ENCODE measurements around the gene EIF3D. TPM values are rescaled to one million over a fixed set of nuclear protein-coding genes. Genes with fewer than 3 reads are reported as not detected.
"Not testable (repeated sequence)": the region's sequence is repeated elsewhere in the genome, so short reads cannot be mapped to it uniquely, and the experiment has no call there.

Gene EIF3D
- total RNA-seq, 2 experiments from 2014 or later, result 389 to 392 TPM

GRCh38 chr22:36538529-36538928, 9.6 kb upstream of the EIF3D start:
- H3K36me3 Mint-ChIP-seq (ENCODE audit: low read depth), result no peaks in the 10 kb centered on the region
- DNase-seq (no peak), ATAC-seq (no peak)
- H3K9me3 Mint-ChIP-seq, result no peaks in the 10 kb centered on the region
- ChIA-PET CTCF (interaction anchor here (0.7 kb wide), 1 partner anchor 8 kb away, joined by 4 read pairs; no protein-coding TSS in a partner anchor), POLR2A (interaction anchor here (0.8 kb wide), 1 partner anchor 10 kb away, joined by 4 read pairs; no protein-coding TSS in a partner anchor)
- no peak overlapping the region for H3K4me3 Mint-ChIP-seq
- no peak overlapping the region for H3K27ac Mint-ChIP-seq
- TF ChIP-seq, protein P1, sequence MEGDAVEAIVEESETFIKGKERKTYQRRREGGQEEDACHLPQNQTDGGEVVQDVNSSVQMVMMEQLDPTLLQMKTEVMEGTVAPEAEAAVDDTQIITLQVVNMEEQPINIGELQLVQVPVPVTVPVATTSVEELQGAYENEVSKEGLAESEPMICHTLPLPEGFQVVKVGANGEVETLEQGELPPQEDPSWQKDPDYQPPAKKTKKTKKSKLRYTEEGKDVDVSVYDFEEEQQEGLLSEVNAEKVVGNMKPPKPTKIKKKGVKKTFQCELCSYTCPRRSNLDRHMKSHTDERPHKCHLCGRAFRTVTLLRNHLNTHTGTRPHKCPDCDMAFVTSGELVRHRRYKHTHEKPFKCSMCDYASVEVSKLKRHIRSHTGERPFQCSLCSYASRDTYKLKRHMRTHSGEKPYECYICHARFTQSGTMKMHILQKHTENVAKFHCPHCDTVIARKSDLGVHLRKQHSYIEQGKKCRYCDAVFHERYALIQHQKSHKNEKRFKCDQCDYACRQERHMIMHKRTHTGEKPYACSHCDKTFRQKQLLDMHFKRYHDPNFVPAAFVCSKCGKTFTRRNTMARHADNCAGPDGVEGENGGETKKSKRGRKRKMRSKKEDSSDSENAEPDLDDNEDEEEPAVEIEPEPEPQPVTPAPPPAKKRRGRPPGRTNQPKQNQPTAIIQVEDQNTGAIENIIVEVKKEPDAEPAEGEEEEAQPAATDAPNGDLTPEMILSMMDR (IDR thresholded peaks at IDR 0.05), result no peak
- intact Hi-C loops (cut with micrococcal nuclease), result no loop called here
- H3K27me3 Mint-ChIP-seq, result no peaks in the 10 kb centered on the region
- H3K4me1 Mint-ChIP-seq (ENCODE audit: low read depth), result peaks cover 9% of the 10 kb centered on the region

DNA sequence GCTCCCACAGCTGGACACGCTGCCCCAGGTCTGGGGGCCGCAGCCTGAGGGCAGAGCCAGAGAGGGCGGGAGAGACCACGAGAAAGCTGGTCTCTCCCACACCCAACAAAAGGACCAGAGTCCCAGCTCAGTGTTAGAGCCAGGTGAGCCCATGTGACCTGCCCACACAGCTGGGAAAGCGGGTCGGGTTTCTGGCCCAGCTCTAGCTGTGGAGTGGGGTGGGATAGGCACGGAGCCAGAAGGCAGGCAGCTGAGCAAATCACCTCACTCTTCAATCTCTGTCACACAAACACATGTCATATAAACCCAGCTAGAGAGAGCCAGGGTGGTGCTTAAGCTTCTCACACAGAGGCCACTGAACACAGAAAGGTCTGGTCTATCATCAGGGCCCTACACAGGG, 7.8 kb upstream of the EIF3D start:
- Mint-ChIP-seq H3K4me1 (ENCODE audit: low read depth) (peaks cover 1% of the 10 kb centered on the region), H3K4me3 (no peak overlapping the region), H3K27me3 (no peaks in the 10 kb centered on the region), H3K36me3 (ENCODE audit: low read depth) (no peaks in the 10 kb centered on the region), H3K9me3 (no peaks in the 10 kb centered on the region), H3K27ac (no peak overlapping the region)
- POLR2A ChIA-PET, result no interaction called here
- intact Hi-C loops (cut with micrococcal nuclease), result no loop called here
- ATAC-seq (no peak), DNase-seq (no peak)
- TF ChIP-seq, protein P1 (IDR thresholded peaks at IDR 0.05), result no peak
- CTCF ChIA-PET, result no interaction called here

DNA sequence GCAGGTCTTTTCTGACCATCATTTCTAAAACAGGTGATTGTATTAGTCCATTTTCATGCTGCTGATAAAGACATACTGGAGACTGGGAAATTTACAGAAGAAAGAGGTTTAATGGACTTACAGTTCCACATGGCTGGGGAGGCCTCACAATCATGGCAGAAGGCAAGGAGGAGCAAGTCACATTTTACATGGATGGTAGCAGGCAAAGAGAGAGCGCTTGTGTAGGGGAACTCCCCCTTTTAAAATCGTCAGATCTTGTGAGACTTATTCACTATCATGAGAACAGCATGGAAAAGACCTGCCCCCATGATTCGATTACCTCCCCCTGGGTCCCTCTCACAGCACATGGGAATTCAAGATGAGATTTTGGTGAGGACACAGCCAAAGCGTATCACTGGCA, 4.4 kb upstream of the EIF3D start:
- ATAC-seq; H3K27me3 Mint-ChIP-seq; DNase-seq; H3K27ac Mint-ChIP-seq; intact Hi-C loops (cut with micrococcal nuclease); H3K9me3 Mint-ChIP-seq; H3K4me1 Mint-ChIP-seq (ENCODE audit: low read depth); CTCF ChIA-PET; POLR2A ChIA-PET; H3K36me3 Mint-ChIP-seq (ENCODE audit: low read depth); H3K4me3 Mint-ChIP-seq: not testable (repeated sequence)

- ATAC-seq (no peak), DNase-seq (no peak)
- Mint-ChIP-seq H3K4me1 (ENCODE audit: low read depth) (peaks cover 3% of the 10 kb centered on the region), H3K4me3 (no peak overlapping the region), H3K27ac (no peak overlapping the region), H3K27me3 (no peaks in the 10 kb centered on the region), H3K9me3 (no peaks in the 10 kb centered on the region), H3K36me3 (ENCODE audit: low read depth) (peaks cover 13% of the 10 kb centered on the region)
- TF ChIP-seq, protein P1 (IDR thresholded peaks at IDR 0.05), result no peak
- CTCF ChIA-PET, result interaction anchor here (1.7 kb wide), 1 partner anchor 13 kb away, joined by 4 read pairs; no protein-coding TSS in a partner anchor
- POLR2A ChIA-PET, result no interaction called here
- intact Hi-C loops (cut with micrococcal nuclease), result no loop called here
Measured at GRCh38 chr22:36532466-36532865, 3.5 kb upstream of the EIF3D start.

DNA sequence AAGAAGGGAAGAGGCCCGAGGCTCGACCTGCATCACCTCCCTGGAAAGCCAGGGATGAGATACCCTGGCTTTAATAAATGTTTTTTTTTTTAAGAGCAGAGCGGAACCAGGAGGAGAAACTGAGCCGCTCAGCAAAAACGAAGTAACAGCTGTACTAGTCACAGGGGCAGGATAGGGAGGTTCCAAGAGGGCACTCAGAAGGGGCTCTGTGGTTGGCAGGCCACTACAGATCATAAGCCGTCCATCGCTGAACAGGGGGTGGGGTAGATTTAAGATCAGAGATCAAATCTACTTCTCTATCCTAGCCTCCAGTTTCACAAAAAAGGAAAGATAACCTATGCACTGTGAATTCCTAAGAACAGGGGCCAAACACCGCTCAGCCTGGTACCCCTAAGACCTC, 625 bp downstream of the EIF3D start:
- Mint-ChIP-seq H3K4me1 (ENCODE audit: low read depth) (peaks cover 20% of the 10 kb centered on the region), H3K36me3 (ENCODE audit: low read depth) (peaks cover 51% of the 10 kb centered on the region), H3K27ac (peak overlapping the region; percentile 98), H3K27me3 (no peaks in the 10 kb centered on the region), H3K4me3 (peak overlapping the region; percentile 92), H3K9me3 (no peaks in the 10 kb centered on the region)
- peak; percentile 25 for DNase-seq
- TF ChIP-seq, protein P1 (IDR thresholded peaks at IDR 0.05), result no peak
- ChIA-PET POLR2A (interaction anchor here (0.7 to 4.6 kb wide), 16 partner anchors 8 to 709 kb away, joined by 3 to 31 read pairs (median 6); partner anchors contain the start of genes FOXRED2 and TXN2), CTCF (interaction anchor here (1.1 to 1.3 kb wide), 4 partner anchors 16 to 52 kb away, joined by 3 to 9 read pairs (median 4); no protein-coding TSS in a partner anchor)
- intact Hi-C loops (cut with micrococcal nuclease), result no loop called here
- ATAC-seq, result no peak

Measured in activated CD8-positive, alpha-beta T cell treated with anti-CD3 and anti-CD28 coated beads for 36 hours (primary cell).